Hepatocyte (in vitro differentiated cells): ENCODE data around the gene MYL6. TPM values are rescaled to one million over a fixed set of nuclear protein-coding genes. Genes with fewer than 3 reads are reported as not detected.
A peak's percentile ranks its signal among the peaks of the same experiment; 100 is the strongest.

ENCODE experiments used
- DNase-seq: peaks from one replicate; pipeline ENCODE4 v3.0.0-alpha.2; 2016; ENCODE audit warnings: low spot score
- H2AFZ ChIP-seq: fragments of 200-600 bp; sonication (generic); 2 replicates; pipeline ENCODE4 v1.6.0; 2016; ENCODE audit warnings: antibody characterized with exemption, mild to moderate bottlenecking
- H3K27ac ChIP-seq: fragments of 200-600 bp; sonication (generic); 2 replicates; pipeline ENCODE4 v1.5.1; 2016; ENCODE audit warnings: mild to moderate bottlenecking
- H3K27me3 ChIP-seq: fragments of 200-600 bp; sonication (generic); 2 replicates; pipeline ENCODE4 v1.6.1; 2016
- H3K36me3 ChIP-seq: fragments of 200-600 bp; sonication (generic); replicated peaks from 2 replicates; pipeline ENCODE4 v1.5.1; 2016; ENCODE audit warnings: low read depth; ENCODE audit not compliant: insufficient read depth
- H3K4me1 ChIP-seq: fragments of 200-600 bp; sonication (generic); 2 replicates; pipeline ENCODE4 v1.5.1; 2016; ENCODE audit warnings: mild to moderate bottlenecking, moderate library complexity; ENCODE audit not compliant: insufficient read depth
- H3K4me2 ChIP-seq: fragments of 200-600 bp; sonication (generic); 2 replicates; pipeline ENCODE4 v1.6.0; 2016
- H3K4me3 ChIP-seq: fragments of 200-600 bp; sonication (generic); 2 replicates; pipeline ENCODE4 v1.5.1; 2016; ENCODE audit warnings: mild to moderate bottlenecking
- H3K79me2 ChIP-seq: fragments of 200-600 bp; sonication (generic); 2 replicates; pipeline ENCODE4 v1.6.0; 2017; ENCODE audit warnings: mild to moderate bottlenecking
- H3K9me2 ChIP-seq: fragments of 200-600 bp; sonication (generic); replicated peaks from 2 replicates; pipeline ENCODE4 v1.6.0; 2017; ENCODE audit warnings: mild to moderate bottlenecking; ENCODE audit not compliant: insufficient read depth
- H3K9me3 ChIP-seq: fragments of 200-600 bp; sonication (generic); 2 replicates; pipeline ENCODE4 v1.5.1; 2016; ENCODE audit warnings: low read depth, mild to moderate bottlenecking
- H4K20me1 ChIP-seq: fragments of 200-600 bp; sonication (generic); 2 replicates; pipeline ENCODE4 v1.6.0; 2016; ENCODE audit warnings: mild to moderate bottlenecking; ENCODE audit not compliant: insufficient read depth, poor library complexity, severe bottlenecking
- CTCF ChIP-seq: fragments of 200-600 bp; sonication (generic); IDR thresholded peaks from 2 replicates; pipeline ENCODE4 v1.5.1; 2016; ENCODE audit warnings: antibody characterized with exemption, mild to moderate bottlenecking; ENCODE audit not compliant: poor library complexity
- EZH2 ChIP-seq: fragments of 200-600 bp; sonication (generic); IDR thresholded peaks from 2 replicates; pipeline ENCODE4 v1.6.1; 2016; ENCODE audit warnings: antibody characterized with exemption, mild to moderate bottlenecking, borderline replicate concordance
- EZH2phosphoT487 ChIP-seq: fragments of 200-600 bp; sonication (generic); IDR thresholded peaks from one replicate; pipeline ENCODE4 v1.6.1; 2018; ENCODE audit warnings: antibody characterized with exemption, mild to moderate bottlenecking, low read depth, moderate library complexity; ENCODE audit not compliant: unreplicated experiment, severe bottlenecking
- WGBS: methylation state at CpG from one replicate; pipeline ENCODE4 v1.1.6; 2016; ENCODE audit warnings: low lambda C conversion rate; ENCODE audit errors: missing lambda C conversion rate; 5-methylcytosine and 5-hydroxymethylcytosine counted together
- polyA plus RNA-seq: library from polyadenylated mRNA; unstranded; fragments of >200 nt; fragmentation: Nextera tagmentation; extraction: Ambion mirVana; gene quantifications from 2 replicates; pipeline ENCODE4 v1.2.1, GENCODE V29; 2016
- total RNA-seq: library from RNA; depleted of rRNA; stranded (reverse); fragments of >200 nt; gene quantifications from 2 replicates; pipeline ENCODE4 v1.2.3, GENCODE V29; 2014

Gene MYL6
- total and polyA plus RNA-seq, 2 experiments from 2014 or later: 1,441 to 2,273 TPM

GRCh38 chr12:56129942-56130495, 28.1 kb upstream of the MYL6 start:
- no peak overlapping the region for H3K4me3 ChIP-seq
- peaks cover 11% of the 10 kb centered on the region for H3K4me1 ChIP-seq
- TF ChIP-seq CTCF: no peak
- no peak for TF ChIP-seq EZH2
- no peak for TF ChIP-seq EZH2phosphoT487
- peaks cover 19% of the 10 kb centered on the region for H3K79me2 ChIP-seq
- no peaks in the 10 kb centered on the region for H3K9me2 ChIP-seq
- no peaks in the 10 kb centered on the region for H3K36me3 ChIP-seq
- DNase-seq: no peak
- H3K27me3 ChIP-seq: no peaks in the 10 kb centered on the region
- H3K4me2 ChIP-seq: peak overlapping the region; percentile 89
- no peaks in the 10 kb centered on the region for H3K9me3 ChIP-seq
- no peak overlapping the region for H2AFZ ChIP-seq
- peak overlapping the region; percentile 75 for H3K27ac ChIP-seq
- H4K20me1 ChIP-seq: peaks cover 4% of the 10 kb centered on the region
- 86% methylated on average over 22 of the region's 22 CpGs for WGBS

GRCh38 chr12:56130876-56131275, 27.3 kb upstream of the MYL6 start:
- no peaks in the 10 kb centered on the region for H3K27me3 ChIP-seq
- H3K9me3 ChIP-seq: no peaks in the 10 kb centered on the region
- H3K9me2 ChIP-seq: no peaks in the 10 kb centered on the region
- TF ChIP-seq EZH2 (no peak), EZH2phosphoT487 (no peak), CTCF (no peak)
- H2AFZ ChIP-seq: no peak overlapping the region
- DNase-seq: no peak
- no peak overlapping the region for H3K4me2 ChIP-seq
- no peak overlapping the region for H3K27ac ChIP-seq
- WGBS: 82% methylated on average over 4 of the region's 4 CpGs
- peaks cover 11% of the 10 kb centered on the region for H3K4me1 ChIP-seq
- no peak overlapping the region for H3K4me3 ChIP-seq
- peaks cover 16% of the 10 kb centered on the region for H3K79me2 ChIP-seq
- H4K20me1 ChIP-seq: peaks cover 4% of the 10 kb centered on the region
- H3K36me3 ChIP-seq: no peaks in the 10 kb centered on the region

GRCh38 chr12:56134897-56135296, 23.3 kb upstream of the MYL6 start:
- H3K79me2 ChIP-seq: peaks cover 4% of the 10 kb centered on the region
- DNase-seq: no peak
- H2AFZ ChIP-seq: no peak overlapping the region
- H3K27ac ChIP-seq: no peak overlapping the region
- no peaks in the 10 kb centered on the region for H3K36me3 ChIP-seq
- no peaks in the 10 kb centered on the region for H3K9me2 ChIP-seq
- no peaks in the 10 kb centered on the region for H3K9me3 ChIP-seq
- no peaks in the 10 kb centered on the region for H3K4me1 ChIP-seq
- H4K20me1 ChIP-seq: no peaks in the 10 kb centered on the region
- no peak overlapping the region for H3K4me3 ChIP-seq
- H3K4me2 ChIP-seq: no peak overlapping the region
- H3K27me3 ChIP-seq: no peaks in the 10 kb centered on the region
- 97% methylated on average over 6 of the region's 6 CpGs for WGBS
- TF ChIP-seq EZH2phosphoT487 (no peak), EZH2 (no peak), CTCF (no peak)
